KOPT-K1 (cell line): ENCODE data around the gene TMEM40.

Source experiments
- H3K27ac ChIP-seq: fragments of 200-600 bp; sonication (generic); 2 replicates; pipeline ENCODE4 v1.5.1; 2016; ENCODE audit warnings: antibody characterized with exemption, mild to moderate bottlenecking, low read depth, low read length; ENCODE audit not compliant: poor library complexity, severe bottlenecking
- H3K36me3 ChIP-seq: fragments of 200-600 bp; sonication (generic); 2 replicates; pipeline ENCODE4 v1.5.1; 2017; ENCODE audit warnings: antibody characterized with exemption, mild to moderate bottlenecking, low read length, moderate library complexity; ENCODE audit not compliant: insufficient read depth
- H3K9me3 ChIP-seq: fragments of 200-600 bp; sonication (generic); 2 replicates; pipeline ENCODE4 v1.5.1; 2017; ENCODE audit warnings: antibody characterized with exemption, low read length, mild to moderate bottlenecking; ENCODE audit not compliant: insufficient read depth, poor library complexity, severe bottlenecking

The TMEM40 gene, protein sequence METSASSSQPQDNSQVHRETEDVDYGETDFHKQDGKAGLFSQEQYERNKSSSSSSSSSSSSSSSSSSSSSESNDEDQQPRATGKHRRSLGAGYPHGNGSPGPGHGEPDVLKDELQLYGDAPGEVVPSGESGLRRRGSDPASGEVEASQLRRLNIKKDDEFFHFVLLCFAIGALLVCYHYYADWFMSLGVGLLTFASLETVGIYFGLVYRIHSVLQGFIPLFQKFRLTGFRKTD

DNA sequence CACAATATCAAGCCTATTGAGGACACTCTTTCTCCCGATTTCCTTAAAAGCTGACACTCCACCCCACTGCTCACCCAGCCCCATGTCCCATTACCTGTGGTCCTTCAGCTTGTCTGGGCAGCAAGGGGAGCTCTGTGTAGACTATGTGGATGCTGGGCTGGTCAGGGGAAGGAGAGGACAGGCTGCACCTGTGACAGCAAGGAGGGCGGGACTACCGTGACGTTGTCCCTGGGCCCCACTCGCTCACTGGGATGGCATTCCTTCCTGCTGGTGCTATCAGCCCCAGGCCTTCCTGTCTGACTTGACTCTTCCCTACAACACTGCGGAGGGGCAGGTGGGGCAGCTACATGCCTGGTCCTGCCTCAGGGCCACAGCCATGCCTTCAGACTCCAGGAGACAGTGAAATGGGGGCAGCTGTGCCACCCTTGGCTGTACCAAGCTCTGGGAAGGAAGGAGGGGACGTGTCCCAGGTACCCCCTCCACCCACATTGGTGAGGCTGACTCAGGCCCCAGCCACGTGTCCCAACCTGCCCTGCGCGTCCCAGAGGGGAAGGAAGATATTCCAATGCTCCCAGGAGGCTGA, at the start of gene TMEM40:
Gene TMEM40, minus strand, starts transcription at position 163 of the 583 bp plus-strand sequence. CDS start 9,427 bp downstream, outside the sequence.
- H3K9me3 ChIP-seq = no peaks in the 10 kb centered on the region
- H3K36me3 ChIP-seq = no peaks in the 10 kb centered on the region
- no peak within 1 kb of the TSS for H3K27ac ChIP-seq

DNA sequence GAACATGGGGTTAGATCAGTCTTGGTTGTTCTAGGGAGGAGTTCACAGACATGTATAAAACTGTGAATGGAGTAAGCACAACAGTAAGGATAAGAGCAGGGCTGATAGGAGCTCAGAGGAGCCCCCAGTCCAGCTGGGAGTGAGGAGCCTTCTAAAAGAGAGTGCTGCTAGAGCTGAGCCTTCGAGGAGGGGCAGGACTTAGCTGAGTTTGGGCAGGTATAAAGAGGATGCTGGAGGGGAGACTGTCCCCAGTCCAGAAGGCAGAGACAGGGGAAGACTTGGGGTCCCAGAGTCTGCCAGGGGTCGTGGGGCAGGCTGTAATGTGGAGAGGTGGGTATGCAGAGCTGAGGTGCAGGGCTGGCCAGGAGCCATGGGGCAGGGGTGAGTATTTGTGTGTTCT, 49.5 kb upstream of the TMEM40 start:
- no peak overlapping the region for H3K27ac ChIP-seq
- H3K9me3 ChIP-seq = no peaks in the 10 kb centered on the region
- no peaks in the 10 kb centered on the region for H3K36me3 ChIP-seq

DNA sequence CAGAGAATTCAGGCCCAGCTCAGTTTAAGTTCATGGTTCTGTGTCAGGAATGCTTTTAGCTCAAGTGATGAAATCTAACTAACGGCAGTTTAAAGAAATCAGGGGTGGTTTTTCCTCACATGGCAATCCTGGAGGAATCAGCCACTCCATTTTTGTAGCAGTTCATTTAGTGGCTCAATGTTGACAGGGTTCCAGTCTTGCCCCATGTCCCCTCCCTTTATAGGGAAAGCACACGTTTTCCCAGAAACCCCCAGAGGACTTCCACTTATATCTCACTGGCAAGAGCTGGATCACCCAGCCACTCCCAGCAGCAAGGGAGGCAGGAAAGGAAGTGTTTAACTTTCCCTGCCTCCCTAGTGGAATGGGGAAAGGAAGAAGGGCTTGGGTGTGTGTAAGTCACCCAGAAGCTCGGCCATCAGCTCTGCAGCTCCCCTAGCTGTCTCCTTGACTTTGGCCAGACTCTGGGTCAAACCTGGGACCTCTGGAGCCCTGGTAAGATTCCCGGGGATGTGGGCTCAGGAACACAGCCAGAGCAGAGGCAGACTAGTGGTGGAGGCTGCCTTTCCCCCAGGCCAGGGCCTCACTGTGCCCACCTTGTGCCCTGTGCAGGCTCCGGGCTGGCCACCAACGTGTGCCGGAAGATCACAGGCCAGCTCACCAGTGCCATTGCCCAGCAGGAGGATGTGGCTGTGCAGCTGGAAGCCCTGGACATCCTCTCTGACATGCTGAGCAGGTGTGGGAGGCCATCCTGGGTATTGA, 48.7 kb upstream of the TMEM40 start:
- Histone ChIP-seq H3K36me3 (no peaks in the 10 kb centered on the region), H3K9me3 (no peaks in the 10 kb centered on the region), H3K27ac (no peak overlapping the region)

DNA sequence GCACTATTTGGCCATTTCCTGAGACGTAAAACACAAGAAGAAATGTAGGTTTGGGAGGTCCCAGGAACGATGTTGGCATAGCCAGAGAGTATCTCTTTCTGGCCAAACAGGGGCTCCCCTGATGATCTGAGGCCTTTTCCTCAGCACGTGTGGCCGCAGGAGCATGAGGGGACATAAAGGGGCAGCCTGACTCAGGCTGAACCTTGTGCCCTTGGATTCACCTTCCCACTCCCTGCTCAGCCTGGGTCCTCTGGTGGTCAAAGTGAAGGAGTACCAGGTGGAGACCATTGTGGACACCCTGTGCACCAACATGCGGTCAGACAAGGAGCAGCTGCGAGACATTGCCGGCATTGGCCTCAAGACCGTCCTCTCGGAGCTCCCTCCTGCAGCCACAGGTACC, 48.0 kb upstream of the TMEM40 start:
- no peaks in the 10 kb centered on the region for H3K36me3 ChIP-seq
- no peak overlapping the region for H3K27ac ChIP-seq
- no peaks in the 10 kb centered on the region for H3K9me3 ChIP-seq

DNA sequence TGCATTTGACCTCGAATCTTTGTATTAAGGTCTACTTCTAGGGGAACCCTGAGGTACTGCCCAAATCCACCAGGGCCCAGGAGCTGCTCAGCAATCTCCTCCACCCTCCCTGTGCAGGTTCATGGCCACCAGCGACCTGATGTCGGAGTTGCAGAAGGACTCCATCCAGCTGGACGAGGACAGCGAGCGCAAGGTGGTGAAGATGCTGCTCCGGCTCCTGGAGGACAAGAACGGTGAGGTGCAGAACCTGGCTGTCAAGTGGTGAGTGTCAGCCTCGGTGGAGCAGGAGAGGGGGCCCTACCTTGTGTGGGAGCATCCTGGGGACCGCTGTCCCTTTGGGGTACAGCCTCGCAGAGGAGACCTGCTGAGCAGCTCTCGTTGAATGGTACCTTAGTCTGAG, 44.3 kb upstream of the TMEM40 start:
- H3K36me3 ChIP-seq = no peaks in the 10 kb centered on the region
- no peaks in the 10 kb centered on the region for H3K9me3 ChIP-seq
- H3K27ac ChIP-seq = no peak overlapping the region

DNA sequence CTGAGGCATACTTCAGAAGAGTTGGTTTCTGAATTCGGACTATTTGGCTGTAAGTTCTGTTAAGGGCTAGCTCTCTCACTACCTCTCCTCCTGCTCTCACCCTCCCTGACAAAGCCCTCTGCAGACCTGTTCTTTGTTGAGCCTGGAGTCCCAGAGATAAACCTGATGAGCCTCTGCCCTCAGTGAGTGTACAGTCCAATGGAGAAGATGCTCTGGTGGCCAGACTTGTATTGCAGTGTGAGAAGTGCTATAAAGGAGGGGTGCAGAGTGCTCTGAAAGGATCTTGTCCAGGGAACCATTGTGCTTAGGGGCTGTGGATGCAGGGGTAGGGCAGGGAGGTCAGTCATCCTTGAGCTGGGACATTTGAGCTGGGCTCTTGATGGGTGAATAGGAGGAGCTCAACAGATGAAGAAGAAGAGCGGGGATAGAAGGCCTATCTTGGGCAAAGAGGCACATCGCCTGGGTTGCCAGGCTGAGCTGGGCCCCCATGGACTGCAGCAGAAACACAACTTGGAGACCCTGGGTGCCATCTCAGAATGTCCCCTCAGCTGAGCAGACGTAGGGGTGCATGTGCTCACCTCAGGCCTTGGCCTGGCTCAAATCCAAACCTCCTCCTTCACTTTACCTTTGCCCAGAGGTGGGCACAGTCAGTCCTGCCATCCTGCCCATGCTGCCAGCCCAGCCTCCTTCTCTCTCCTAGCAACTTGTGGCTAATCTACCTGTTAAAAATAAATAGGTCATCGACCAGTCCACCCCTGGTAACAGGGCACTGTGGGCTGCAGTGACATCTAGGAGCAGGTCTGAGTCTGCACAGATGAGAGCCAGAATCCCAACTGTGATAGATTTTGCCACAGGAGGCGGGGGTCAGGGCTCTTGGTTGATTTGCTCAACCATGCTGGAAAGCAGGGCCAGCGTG, 40.7 kb upstream of the TMEM40 start:
- Histone ChIP-seq H3K36me3 (no peaks in the 10 kb centered on the region), H3K27ac (no peak overlapping the region), H3K9me3 (no peaks in the 10 kb centered on the region)

DNA sequence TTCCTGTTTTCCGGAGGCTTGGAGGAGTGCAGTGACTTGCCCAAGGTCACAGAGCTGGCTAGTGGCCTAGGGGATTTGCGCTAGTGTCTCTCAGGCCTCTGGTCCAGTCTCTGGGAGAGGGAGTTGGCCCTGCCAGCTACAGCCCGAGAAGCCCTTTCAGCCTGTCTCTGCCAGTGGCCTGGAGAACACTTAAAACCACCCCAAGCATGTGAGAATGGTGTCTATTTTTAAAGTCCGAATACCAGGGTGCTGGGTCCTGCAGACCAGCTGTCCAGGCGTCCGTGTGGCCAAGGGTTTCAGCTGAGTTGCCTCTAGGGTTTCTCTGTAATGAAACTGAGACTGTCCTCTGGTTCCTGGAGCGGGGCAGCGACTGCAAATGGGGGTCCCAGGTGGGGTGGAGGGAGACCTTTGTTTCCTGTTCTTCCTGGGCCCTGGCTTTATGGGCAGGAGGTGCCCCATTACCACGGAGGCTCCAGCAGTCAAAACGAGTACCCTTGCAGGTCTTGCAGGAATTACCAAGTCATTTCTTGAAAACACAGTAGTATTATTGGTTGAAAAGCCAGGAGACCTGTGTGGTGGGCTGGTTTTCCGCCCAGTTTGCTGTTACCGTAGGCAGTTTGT, 39.6 kb upstream of the TMEM40 start:
- no peaks in the 10 kb centered on the region for H3K36me3 ChIP-seq
- no peak overlapping the region for H3K27ac ChIP-seq
- no peaks in the 10 kb centered on the region for H3K9me3 ChIP-seq

DNA sequence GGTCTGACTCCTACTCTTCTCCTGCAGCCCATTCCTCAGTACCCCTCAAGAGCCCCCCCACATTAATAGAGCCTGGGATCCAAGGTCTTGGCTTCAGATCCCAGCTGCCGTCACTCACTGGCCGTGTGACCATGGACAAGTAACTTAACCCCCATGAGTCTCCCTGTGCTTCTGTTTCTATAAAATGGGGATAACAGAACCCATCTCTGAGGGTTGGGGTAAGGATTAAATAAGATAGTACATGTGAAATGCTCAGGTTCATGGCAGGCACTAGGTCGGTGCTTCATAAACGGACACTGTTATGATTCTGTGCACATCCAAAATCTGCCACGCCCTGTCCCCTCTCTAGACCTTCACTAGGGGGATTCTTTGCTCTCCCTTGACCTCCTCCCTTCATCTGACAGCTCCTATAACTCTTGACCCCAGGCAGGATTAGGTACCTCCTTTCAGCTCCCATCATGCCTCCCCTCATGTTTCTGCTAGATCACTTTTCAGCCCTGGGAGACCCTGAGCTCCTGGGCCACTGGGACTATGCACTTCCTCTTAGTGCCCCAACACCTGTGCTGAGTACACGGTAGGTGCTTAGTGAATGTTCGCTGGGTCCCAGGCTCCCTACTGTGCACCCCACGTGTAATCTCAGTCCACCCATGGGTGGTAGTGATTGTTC, 39.0 kb upstream of the TMEM40 start:
- Histone ChIP-seq H3K36me3 (no peaks in the 10 kb centered on the region), H3K27ac (no peak overlapping the region), H3K9me3 (no peaks in the 10 kb centered on the region)

DNA sequence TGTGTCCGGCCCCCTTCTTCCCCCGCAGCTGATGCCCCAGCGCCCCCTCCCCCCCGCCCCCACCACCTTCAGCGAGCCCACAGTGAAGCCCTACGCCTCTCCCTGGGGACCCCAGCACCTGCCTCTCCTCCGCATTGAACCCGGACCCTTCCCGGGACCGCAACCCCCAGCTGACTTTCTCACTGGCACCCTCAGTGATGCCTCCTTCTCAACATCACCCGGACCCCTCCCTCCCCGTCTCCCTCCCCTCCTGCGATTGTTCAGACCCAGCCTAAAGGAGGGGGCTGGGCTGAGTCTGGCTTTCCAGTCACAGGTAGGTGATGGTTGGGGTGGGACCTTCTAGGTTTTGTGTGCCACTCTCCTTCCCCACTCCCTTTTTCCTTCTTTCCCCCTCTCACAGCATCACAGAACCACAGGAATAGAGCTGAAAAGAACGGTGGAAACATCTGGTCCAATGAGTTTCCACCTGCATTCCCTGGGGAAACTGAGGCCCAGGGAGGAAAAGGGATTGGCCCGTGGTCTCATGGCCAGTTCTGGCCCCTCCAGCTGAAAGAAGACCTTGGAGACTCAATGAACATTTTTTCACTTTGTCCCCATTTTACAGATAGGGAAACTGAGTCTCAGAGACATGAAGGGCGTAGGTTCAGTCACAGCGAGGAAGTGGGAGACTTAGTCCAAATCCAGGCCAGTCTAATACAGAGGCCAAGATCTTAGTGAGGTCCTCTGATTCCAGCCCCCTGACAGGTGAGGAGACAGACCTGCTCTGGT, 38.2 kb upstream of the TMEM40 start:
- Histone ChIP-seq H3K9me3 (no peaks in the 10 kb centered on the region), H3K36me3 (no peaks in the 10 kb centered on the region), H3K27ac (no peak overlapping the region)

DNA sequence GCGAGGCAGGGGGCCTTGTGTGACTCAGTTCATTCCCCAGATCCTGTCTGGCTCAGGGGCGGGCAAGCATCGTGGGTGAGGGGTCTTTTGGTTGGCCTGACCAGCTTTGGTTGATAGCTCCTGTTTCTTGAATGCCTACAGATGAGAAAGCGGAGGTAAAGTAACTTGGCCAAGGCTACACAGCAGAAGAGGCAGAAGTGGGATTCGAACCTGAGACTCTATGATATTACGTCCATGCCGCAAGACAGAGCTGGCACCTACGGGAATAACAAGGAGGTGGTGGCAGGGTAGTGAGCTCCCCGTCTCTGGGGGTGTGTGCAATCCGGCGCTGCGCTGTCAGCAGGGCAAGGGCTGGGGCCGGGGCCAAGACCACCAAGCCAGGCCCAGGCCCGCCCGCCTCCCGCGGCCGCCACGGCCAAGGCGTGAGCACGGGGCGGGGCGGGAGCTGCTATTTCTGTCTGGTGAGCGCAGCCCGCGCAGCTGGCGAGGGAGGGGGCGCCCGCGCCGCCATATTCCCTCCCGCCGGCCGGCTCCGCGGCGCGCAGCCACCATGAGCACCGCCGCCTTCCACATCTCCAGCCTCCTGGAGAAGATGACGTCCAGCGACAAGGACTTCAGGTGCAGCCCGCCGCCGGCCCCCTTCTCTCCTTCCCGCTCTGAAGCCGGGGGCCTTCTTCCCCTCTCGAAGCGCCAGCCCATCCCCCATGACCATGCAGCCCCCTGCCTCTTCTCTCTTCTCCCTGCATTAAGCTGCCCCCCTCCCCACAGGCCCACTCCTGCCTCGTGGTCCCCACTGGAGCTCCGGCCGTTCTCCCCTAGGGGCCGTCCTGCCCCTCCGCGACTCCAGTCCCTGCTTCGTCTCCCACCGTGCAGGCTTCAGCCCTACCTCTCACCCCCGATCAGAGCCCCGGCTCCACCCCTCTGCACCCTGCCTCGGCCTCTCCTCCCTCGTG, 37.4 kb upstream of the TMEM40 start, which contains the start of gene CAND2:
Gene CAND2, plus strand, starts transcription at position 510 of the 953 bp plus-strand sequence. Its CDS starts 41 bp downstream, at position 551.
- H3K27ac ChIP-seq = no peak within 1 kb of the TSS
- no peaks in the 10 kb centered on the region for H3K36me3 ChIP-seq
- no peaks in the 10 kb centered on the region for H3K9me3 ChIP-seq

DNA sequence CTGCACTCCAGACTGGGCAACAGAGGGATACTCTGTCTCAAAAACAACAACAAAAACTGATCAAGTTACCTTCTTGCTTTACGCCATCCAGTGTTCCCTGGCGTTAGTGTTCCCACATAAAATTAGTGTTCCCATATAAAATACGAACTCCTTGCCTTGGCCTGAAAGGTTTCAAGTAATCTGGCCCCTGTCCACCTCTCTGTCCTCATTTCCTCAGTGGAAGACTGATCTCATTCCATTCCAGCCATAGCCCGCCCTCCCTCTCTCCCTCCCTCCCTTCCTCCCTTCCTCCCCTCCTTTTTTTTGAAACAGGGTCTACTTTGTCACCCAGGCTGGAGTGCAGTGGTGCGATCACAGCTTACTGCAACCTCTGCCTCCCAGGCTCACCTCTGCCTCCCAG, 34.6 kb upstream of the TMEM40 start:
- Histone ChIP-seq H3K27ac (no peak overlapping the region), H3K9me3 (no peaks in the 10 kb centered on the region), H3K36me3 (no peaks in the 10 kb centered on the region)

DNA sequence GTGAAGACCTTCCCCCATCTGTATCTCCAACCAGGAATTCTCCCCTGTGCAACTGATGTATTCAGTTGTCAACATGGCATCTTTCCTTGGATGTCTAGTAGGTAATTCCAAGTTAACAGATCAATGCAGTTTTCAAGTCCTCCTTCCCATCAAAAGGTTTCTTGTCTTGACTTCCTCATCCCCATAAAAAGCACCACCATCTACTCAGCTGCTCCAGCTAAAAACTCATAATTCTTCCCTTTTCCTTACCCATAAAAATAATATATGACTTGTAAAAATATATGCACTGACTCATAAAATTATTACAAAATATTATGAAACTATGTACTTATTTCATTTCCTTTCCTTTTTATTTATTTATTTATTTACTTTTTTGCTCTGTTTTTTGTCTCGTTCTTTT, 32.4 kb upstream of the TMEM40 start:
- Histone ChIP-seq H3K9me3 (no peaks in the 10 kb centered on the region), H3K36me3 (no peaks in the 10 kb centered on the region), H3K27ac (no peak overlapping the region)
